CD4-positive, alpha-beta memory T cell (primary cell): Measurements from ENCODE around the gene ARHGAP9. TPM values are rescaled to one million over a fixed set of nuclear protein-coding genes. Genes with fewer than 3 reads are reported as not detected.

Experiments used
- CTCF ChIA-PET: fragments of 350-600 bp; sonication (Branson Sonifier 250); formaldehyde crosslinking; loops from one replicate; lab custom pipeline; 2021; ENCODE audit warnings: inconsistent platforms; ENCODE audit not compliant: partially characterized antibody; lab: Charles Lee
- POLR2A ChIA-PET: fragments of 350-600 bp; sonication (Branson Sonifier 250); formaldehyde crosslinking; loops from one replicate; lab custom pipeline; 2021; ENCODE audit not compliant: partially characterized antibody; lab: Charles Lee
- DNase-seq, 5 donors: peaks; one replicate each; pipeline versions ENCODE4 v3.0.0 to v3.0.0-alpha.2; 2020 to 2022; ENCODE audit warnings: mixed read lengths in 1 of 5
- H3K27ac ChIP-seq: one replicate; pipeline ENCODE4 v1.7.0; 2013; ENCODE audit warnings: low read depth, low read length
- H3K27me3 ChIP-seq: 2 replicates; pipeline ENCODE4 v1.7.0; 2013; ENCODE audit warnings: mild to moderate bottlenecking, low read length, moderate library complexity; ENCODE audit not compliant: insufficient read depth
- H3K36me3 ChIP-seq: 2 replicates; pipeline ENCODE4 v1.7.0; 2013; ENCODE audit warnings: mild to moderate bottlenecking, low read length, moderate library complexity; ENCODE audit not compliant: insufficient read depth
- H3K4me1 ChIP-seq: 2 replicates; pipeline ENCODE4 v1.7.0; 2013; ENCODE audit warnings: mild to moderate bottlenecking, low read length, moderate library complexity; ENCODE audit not compliant: insufficient read depth
- H3K4me3 ChIP-seq, 2 donors: one replicate each; pipeline ENCODE4 v1.7.0; 2013; ENCODE audit warnings: low read length in 2 of 2, mild to moderate bottlenecking in 1 of 2
- H3K9me3 ChIP-seq, 2 donors: one replicate each; pipeline ENCODE4 v1.7.0; 2013; ENCODE audit warnings: low read length in 2 of 2, control low read depth in 1 of 2; ENCODE audit not compliant: control insufficient read depth in 1 of 2
- H3K27ac Mint-ChIP-seq, 7 donors: one replicate each; pipeline ENCODE4 v1.8.0; 2020 to 2021; ENCODE audit warnings: mixed read lengths in 7 of 7, mild to moderate bottlenecking in 6 of 7, inconsistent platforms in 3 of 7, moderate library complexity in 3 of 7
- H3K27me3 Mint-ChIP-seq, 2 donors: one replicate each; pipeline ENCODE4 v1.8.0; 2020 to 2021; ENCODE audit warnings: mixed read lengths in 2 of 2
- H3K36me3 Mint-ChIP-seq, 2 donors: one replicate each; pipeline ENCODE4 v1.8.0; 2020 to 2021; ENCODE audit warnings: mixed read lengths in 2 of 2, inconsistent platforms in 1 of 2, mild to moderate bottlenecking in 1 of 2
- H3K4me1 Mint-ChIP-seq, 4 donors: one replicate each; pipeline ENCODE4 v1.8.0; 2020 to 2021; ENCODE audit warnings: mixed read lengths in 4 of 4, mild to moderate bottlenecking in 1 of 4
- H3K4me3 Mint-ChIP-seq, 8 donors: one replicate each; pipeline ENCODE4 v1.8.0; 2020 to 2021; ENCODE audit warnings: mixed read lengths in 8 of 8, mild to moderate bottlenecking in 7 of 8, moderate library complexity in 6 of 8, inconsistent platforms in 3 of 8
- H3K9me3 Mint-ChIP-seq, 8 donors: one replicate each; pipeline ENCODE4 v1.8.0; 2020 to 2021; ENCODE audit warnings: mixed read lengths in 8 of 8, mild to moderate bottlenecking in 5 of 8, inconsistent platforms in 3 of 8, moderate library complexity in 1 of 8
- intact Hi-C: fragments of 100-400 bp; cut with micrococcal nuclease; formaldehyde crosslinking; loops from one replicate; pipeline ENCODE4 v1.15.1; 2023
- polyA plus RNA-seq, 2 donors: library from polyadenylated mRNA; unstranded; fragments of 300-500 nt; fragmentation: Illumina TruSeq; gene quantifications; one replicate each; pipeline ENCODE4 v1.2.3, GENCODE V29; 2021
- total RNA-seq, 2 experiments: library from RNA; stranded (reverse); gene quantifications; one replicate each; pipeline ENCODE4 v1.2.3, GENCODE V29; 2021

The ARHGAP9 gene
- total and polyA plus RNA-seq, 4 experiments from 2014 or later, result 206 to 278 (median 241) TPM

- POLR2A ChIA-PET, result interaction anchor here (0.7 to 10.2 kb wide), 20 partner anchors 8 to 266 kb away, joined by 3 to 225 read pairs (median 6); partner anchors contain the start of genes DCTN2, DDIT3, GLI1 and MARS1
- Mint-ChIP-seq H3K4me3 (peak overlapping the region; percentile 89 to 99 (median 98)), H3K27ac (peak overlapping the region; percentile 98 to 100 (median 99)), H3K4me1 (peaks cover 49 to 82% (median 66%) of the 10 kb centered on the region in 4 donors), H3K36me3 (peaks cover 30 to 42% of the 10 kb centered on the region in 2 donors), H3K9me3 (peaks cover 0 to 3% (median 0%) of the 10 kb centered on the region in 8 donors), H3K27me3 (no peaks in the 10 kb centered on the region)
- peaks cover 19% of the 10 kb centered on the region for H3K36me3 ChIP-seq
- peak overlapping the region; percentile 91 to 97 for H3K4me3 ChIP-seq
- H3K4me1 ChIP-seq, result peaks cover 70% of the 10 kb centered on the region
- H3K27ac ChIP-seq, result peak overlapping the region; percentile 86
- peak; percentile 58 to 89 (median 64) for DNase-seq
- intact Hi-C loops, result loop anchor here (1.0 to 5.0 kb wide), 3 partner anchors 16 to 264 kb away; partner anchors contain the start of gene DCTN2
- no peaks in the 10 kb centered on the region for H3K27me3 ChIP-seq
- H3K9me3 ChIP-seq, result no peaks in the 10 kb centered on the region
- CTCF ChIA-PET, result interaction anchor here (0.6 to 10.7 kb wide), 11 partner anchors 9 to 366 kb away, joined by 3 to 204 read pairs (median 3); partner anchors contain the start of genes DCTN2, DDIT3, GLI1 and INHBE
These were observed 1.7 kb downstream of the ARHGAP9 start for GRCh38 chr12:57477710-57478681.

- Mint-ChIP-seq H3K4me1 (peaks cover 53 to 90% (median 71%) of the 10 kb centered on the region in 4 donors), H3K4me3 (peak overlapping the region; percentile 89 to 99 (median 98)), H3K27ac (peak overlapping the region; percentile 98 to 100 (median 99)), H3K36me3 (peaks cover 38 to 51% of the 10 kb centered on the region in 2 donors), H3K27me3 (no peaks in the 10 kb centered on the region), H3K9me3 (peaks cover 0 to 3% (median 0%) of the 10 kb centered on the region in 8 donors)
- Histone ChIP-seq H3K36me3 (peaks cover 27% of the 10 kb centered on the region), H3K27ac (peak overlapping the region; percentile 86), H3K4me3 (peak overlapping the region; percentile 91 to 97), H3K27me3 (no peaks in the 10 kb centered on the region), H3K9me3 (no peaks in the 10 kb centered on the region), H3K4me1 (peaks cover 78% of the 10 kb centered on the region)
- DNase-seq, result peak; percentile 40 to 44 (median 44)
- intact Hi-C loops, result loop anchor here (2.0 to 5.0 kb wide), 2 partner anchors 70 to 265 kb away; partner anchors contain the start of gene DCTN2
- ChIA-PET POLR2A (interaction anchor here (1.1 to 10.2 kb wide), 14 partner anchors 7 to 267 kb away, joined by 3 to 225 read pairs (median 6); partner anchors contain the start of genes DCTN2, DDIT3, GLI1 and MARS1), CTCF (interaction anchor here (0.6 to 10.7 kb wide), 17 partner anchors 9 to 365 kb away, joined by 3 to 204 read pairs (median 3); partner anchors contain the start of genes DCTN2, DDIT3, GLI1 and INHBE)
These were observed 2.5 kb downstream of the ARHGAP9 start for GRCh38 chr12:57476993-57477709.

DNA sequence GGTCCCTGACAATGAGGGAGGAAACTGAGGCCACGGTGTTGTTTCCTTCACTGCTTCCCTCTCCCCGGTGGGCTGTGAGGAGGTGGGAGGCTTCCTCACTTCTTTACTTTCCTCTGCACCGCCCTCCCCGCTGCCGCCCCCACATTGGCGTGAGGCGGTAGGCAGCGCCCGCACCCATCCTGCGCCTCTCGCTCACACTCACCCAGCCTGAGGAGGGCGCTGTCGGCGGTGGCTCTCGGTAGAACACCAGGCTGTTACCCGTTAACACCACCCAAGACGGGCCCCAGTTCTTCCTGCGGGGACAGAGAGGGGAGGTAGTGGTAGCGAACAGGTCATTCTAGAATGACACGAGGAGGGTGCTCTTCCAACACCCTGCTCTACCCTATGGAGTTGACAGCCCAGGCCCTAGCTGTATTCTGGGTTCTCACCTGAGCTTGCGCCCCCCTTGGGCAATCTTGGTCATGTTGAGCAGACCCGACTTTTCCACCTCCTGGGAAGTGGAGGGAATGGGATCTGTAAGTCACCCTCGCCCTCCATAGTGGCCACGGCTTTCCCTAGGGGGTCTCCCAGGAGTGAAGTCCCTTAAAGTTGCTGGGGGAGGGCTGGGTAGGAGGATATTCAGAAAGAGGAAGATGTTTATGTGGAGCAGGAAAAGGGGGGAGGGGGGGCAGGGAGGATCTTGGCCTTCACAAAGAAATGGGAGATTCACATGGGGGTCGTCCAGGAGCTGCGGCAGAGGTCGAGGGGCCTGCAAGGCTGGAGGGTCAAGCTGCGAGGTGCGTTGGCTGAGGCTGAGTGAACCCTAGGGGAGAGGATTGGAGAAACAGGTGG is 3.3 kb downstream of the ARHGAP9 start:
- Histone ChIP-seq H3K4me3 (peak overlapping the region; percentile 91 to 97), H3K27ac (peak overlapping the region; percentile 86), H3K36me3 (peaks cover 35% of the 10 kb centered on the region), H3K4me1 (peaks cover 81% of the 10 kb centered on the region), H3K27me3 (no peaks in the 10 kb centered on the region), H3K9me3 (no peaks in the 10 kb centered on the region)
- ChIA-PET POLR2A (interaction anchor here (1.1 to 10.2 kb wide), 12 partner anchors 7 to 268 kb away, joined by 3 to 225 read pairs (median 8); partner anchors contain the start of genes DCTN2, DDIT3, GLI1 and MARS1), CTCF (interaction anchor here (0.8 to 10.7 kb wide), 14 partner anchors 10 to 144 kb away, joined by 3 to 204 read pairs (median 3); partner anchors contain the start of genes DCTN2, GLI1, INHBE and MARS1)
- peak; percentile 65 to 80 (median 71) for DNase-seq
- Mint-ChIP-seq H3K36me3 (peaks cover 42 to 58% of the 10 kb centered on the region in 2 donors), H3K4me3 (peak overlapping the region; percentile 89 to 99 (median 98)), H3K27ac (peak overlapping the region; percentile 98 to 100 (median 99)), H3K27me3 (no peaks in the 10 kb centered on the region), H3K9me3 (peaks cover 0 to 3% (median 0%) of the 10 kb centered on the region in 8 donors), H3K4me1 (peaks cover 51 to 89% (median 69%) of the 10 kb centered on the region in 4 donors)
- intact Hi-C loops, result loop anchor here (2.0 to 5.0 kb wide), 2 partner anchors 70 to 266 kb away; partner anchors contain the start of gene DCTN2

GRCh38 chr12:57475271-57476161 is 4.2 kb downstream of the ARHGAP9 start:
- H3K4me1 Mint-ChIP-seq, result peaks cover 45 to 81% (median 63%) of the 10 kb centered on the region in 4 donors
- peak overlapping the region; percentile 46 to 99 (median 98) for H3K4me3 Mint-ChIP-seq
- Histone ChIP-seq H3K36me3 (peaks cover 43% of the 10 kb centered on the region), H3K4me1 (peaks cover 75% of the 10 kb centered on the region), H3K27ac (peak overlapping the region; percentile 86), H3K27me3 (no peaks in the 10 kb centered on the region), H3K9me3 (no peaks in the 10 kb centered on the region), H3K4me3 (peak overlapping the region; percentile 91 to 97)
- POLR2A ChIA-PET, result interaction anchor here (1.3 to 10.2 kb wide), 5 partner anchors 13 to 266 kb away, joined by 3 to 225 read pairs (median 75); partner anchors contain the start of genes DDIT3, GLI1 and MARS1
- peaks cover 0 to 3% (median 0%) of the 10 kb centered on the region in 8 donors for H3K9me3 Mint-ChIP-seq
- no peaks in the 10 kb centered on the region for H3K27me3 Mint-ChIP-seq
- H3K36me3 Mint-ChIP-seq, result peaks cover 42 to 64% of the 10 kb centered on the region in 2 donors
- peak in 1 of 5 donors; percentile 27 for DNase-seq
- peak overlapping the region in 3 of 7 donors; percentile 98 to 100 (median 99) for H3K27ac Mint-ChIP-seq
- CTCF ChIA-PET, result interaction anchor here (0.6 to 10.7 kb wide), 9 partner anchors 9 to 109 kb away, joined by 3 to 204 read pairs (median 4); partner anchors contain the start of genes GLI1, INHBE and MARS1
- intact Hi-C loops, result loop anchor here (2.0 to 5.0 kb wide), 2 partner anchors 71 to 267 kb away; partner anchors contain the start of gene DCTN2

GRCh38 chr12:57474862-57475261 is 4.8 kb downstream of the ARHGAP9 start:
- H3K9me3 ChIP-seq, result no peaks in the 10 kb centered on the region
- Mint-ChIP-seq H3K36me3 (peaks cover 42 to 65% of the 10 kb centered on the region in 2 donors), H3K4me1 (peaks cover 41 to 74% (median 57%) of the 10 kb centered on the region in 4 donors), H3K9me3 (peaks cover 0 to 3% (median 0%) of the 10 kb centered on the region in 8 donors), H3K27me3 (no peaks in the 10 kb centered on the region), H3K27ac (peak overlapping the region; percentile 60 to 94 (median 82)), H3K4me3 (peak overlapping the region; percentile 68 to 85 (median 79))
- no peaks in the 10 kb centered on the region for H3K27me3 ChIP-seq
- ChIA-PET POLR2A (interaction anchor here (1.3 to 10.2 kb wide), 4 partner anchors 12 to 267 kb away, joined by 3 to 225 read pairs (median 78); partner anchors contain the start of genes DDIT3, GLI1 and MARS1), CTCF (interaction anchor here (1.5 to 10.7 kb wide), 5 partner anchors 10 to 110 kb away, joined by 4 to 204 read pairs (median 29); partner anchors contain the start of genes GLI1, INHBE and MARS1)
- no peak for DNase-seq
- no peak overlapping the region for H3K4me3 ChIP-seq
- peaks cover 69% of the 10 kb centered on the region for H3K4me1 ChIP-seq
- peaks cover 50% of the 10 kb centered on the region for H3K36me3 ChIP-seq
- intact Hi-C loops, result loop anchor here (5.0 kb wide), 1 partner anchor 267 kb away; no protein-coding TSS in a partner anchor
- no peak overlapping the region for H3K27ac ChIP-seq
